T-helper 1 cell treated with Interleukin-12 subunit alpha and Interleukin-12 subunit beta and Interleukin-4 antibody, amounts not matched to agents 30 ng/mL and 1 ng/mL, for 36 hours (primary cell): ENCODE results near the gene FANK1. TPM values are rescaled to one million over a fixed set of nuclear protein-coding genes. Genes with fewer than 3 reads are reported as not detected.

ENCODE experiments used
- intact Hi-C: fragments of 100-400 bp; cut with micrococcal nuclease; formaldehyde crosslinking; loops from one replicate; pipeline ENCODE4 v1.15.1; 2024
- total RNA-seq: library from RNA; stranded (reverse); gene quantifications from 2 replicates; pipeline ENCODE4 v1.2.3, GENCODE V29; 2022

The FANK1 gene
- total RNA-seq = not detected in 2 replicates

GRCh38 chr10:125896088-125896934 is at the start of gene FANK1:
Gene FANK1 (plus strand): TSS chr10:125896564. CDS start chr10:125896643, 79 bp downstream.
- intact Hi-C loops = loop anchor here (1.0 kb wide), 2 partner anchors 73 to 177 kb away; partner anchors contain the start of genes BCCIP, EDRF1 and UROS

- intact Hi-C loops = no loop called here
These were observed 49.5 kb upstream of the FANK1 start for GRCh38 chr10:125846894-125847293.

- intact Hi-C loops = no loop called here
These were observed 48.0 kb upstream of the FANK1 start for GRCh38 chr10:125848371-125848770.

- intact Hi-C loops = no loop called here
These were observed 47.5 kb upstream of the FANK1 start for GRCh38 chr10:125848857-125849256.

- intact Hi-C loops = no loop called here
These were observed 46.9 kb upstream of the FANK1 start for GRCh38 chr10:125849448-125849847.

- intact Hi-C loops = no loop called here
These were observed 45.3 kb upstream of the FANK1 start for GRCh38 chr10:125850766-125851731.

- intact Hi-C loops = no loop called here
These were observed 43.9 kb upstream of the FANK1 start for GRCh38 chr10:125852487-125852886.

- intact Hi-C loops = no loop called here
These were observed 39.1 kb upstream of the FANK1 start for GRCh38 chr10:125857185-125857760.

GRCh38 chr10:125859128-125859817 is 37.1 kb upstream of the FANK1 start:
- intact Hi-C loops = no loop called here

- intact Hi-C loops = loop anchor here (5.0 to 10.0 kb wide), 2 partner anchors 637 to 1990 kb away; no protein-coding TSS in a partner anchor
These were observed 31.2 kb upstream of the FANK1 start for GRCh38 chr10:125865120-125865519.

GRCh38 chr10:125866421-125867029 is 29.8 kb upstream of the FANK1 start:
- intact Hi-C loops = loop anchor here (5.0 to 10.0 kb wide), 2 partner anchors 636 to 1988 kb away; no protein-coding TSS in a partner anchor

- intact Hi-C loops = loop anchor here (5.0 to 10.0 kb wide), 2 partner anchors 634 to 1986 kb away; no protein-coding TSS in a partner anchor
These were observed 27.9 kb upstream of the FANK1 start for GRCh38 chr10:125868372-125868975.

- intact Hi-C loops = no loop called here
These were observed 25.0 kb upstream of the FANK1 start for GRCh38 chr10:125871338-125871737.

GRCh38 chr10:125878957-125879835 is 17.2 kb upstream of the FANK1 start:
- intact Hi-C loops = no loop called here

GRCh38 chr10:125880719-125881118 is 15.6 kb upstream of the FANK1 start:
- intact Hi-C loops = no loop called here

- intact Hi-C loops = no loop called here
These were observed 15.2 kb upstream of the FANK1 start, which contains the start of gene DHX32 for GRCh38 chr10:125881192-125881591. Gene DHX32 (minus strand): TSS chr10:125881292. CDS start chr10:125880824, 468 bp downstream.

- intact Hi-C loops = no loop called here
These were observed 13.8 kb upstream of the FANK1 start for GRCh38 chr10:125882596-125882995.

GRCh38 chr10:125883211-125883610 is 13.2 kb upstream of the FANK1 start:
- intact Hi-C loops = no loop called here
